Activated naive CD8-positive, alpha-beta T cell treated with anti-CD3 and anti-CD28 coated beads, Interleukin-2, amount 50 U/mL, for 16 hours (primary cell): ENCODE data around the gene STK39.

ENCODE experiments used
- DNase-seq: peaks from one replicate; pipeline ENCODE4 v3.0.0-alpha.2; 2020; ENCODE audit warnings: low read depth, low spot score

The STK39 gene

DNA sequence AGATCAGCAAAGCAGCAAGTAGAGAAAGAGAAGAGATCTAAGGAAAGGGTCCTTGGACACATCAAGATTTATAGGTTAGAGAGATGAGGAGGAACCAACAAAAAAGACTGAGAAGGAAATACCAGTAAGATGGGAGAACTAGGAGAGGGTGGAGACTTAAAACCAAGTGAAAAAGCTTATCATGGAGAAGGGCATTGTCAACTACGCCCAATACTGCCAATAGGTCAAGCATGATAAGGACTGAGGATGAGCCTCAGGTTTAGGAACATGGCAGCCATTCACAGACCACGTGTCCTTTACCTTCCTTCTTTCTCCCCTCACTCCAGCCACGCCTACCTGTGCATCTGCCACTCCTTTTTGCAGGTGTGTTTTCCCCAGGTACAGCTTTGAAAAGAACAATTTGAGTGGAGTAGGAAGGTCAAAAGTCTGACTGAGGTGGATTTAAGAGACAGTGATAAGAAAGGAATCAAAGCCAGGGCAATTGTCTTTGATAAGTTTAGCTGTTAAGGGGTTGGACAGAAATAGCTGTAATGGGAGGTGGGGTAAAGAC lies 238.7 kb downstream of the STK39 start:
- no peak for DNase-seq

- DNase-seq, result no peak
These were observed 240.9 kb downstream of the STK39 start for GRCh38 chr2:168006498-168006897.

GRCh38 chr2:168005586-168005985 lies 241.8 kb downstream of the STK39 start:
- DNase-seq, result no peak

GRCh38 chr2:168003876-168004275 lies 243.5 kb downstream of the STK39 start:
- no peak for DNase-seq

- no peak for DNase-seq
These were observed 245.3 kb downstream of the STK39 start for GRCh38 chr2:168002021-168002553.

DNA sequence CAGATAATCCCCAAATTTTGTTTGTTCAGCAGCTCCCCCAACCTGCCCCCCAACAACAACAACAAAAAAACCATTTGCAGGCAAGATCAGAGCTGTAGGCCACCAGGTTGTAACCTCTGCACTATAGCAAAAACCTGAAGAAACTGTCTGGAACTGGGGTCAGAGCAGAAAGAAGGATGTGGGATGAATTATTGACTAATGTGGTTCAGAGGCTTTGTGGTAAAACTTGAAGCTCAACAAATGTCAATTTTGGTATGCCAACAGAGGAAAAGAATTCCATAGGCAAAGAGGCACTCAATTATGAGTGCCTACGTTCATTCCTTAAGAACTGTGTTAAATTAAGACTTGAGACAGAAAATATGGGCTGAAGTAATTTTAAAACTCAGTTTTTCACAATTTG lies 255.1 kb downstream of the STK39 start:
- no peak for DNase-seq

- DNase-seq, result no peak
These were observed 257.3 kb downstream of the STK39 start for GRCh38 chr2:167990062-167990461.

DNA sequence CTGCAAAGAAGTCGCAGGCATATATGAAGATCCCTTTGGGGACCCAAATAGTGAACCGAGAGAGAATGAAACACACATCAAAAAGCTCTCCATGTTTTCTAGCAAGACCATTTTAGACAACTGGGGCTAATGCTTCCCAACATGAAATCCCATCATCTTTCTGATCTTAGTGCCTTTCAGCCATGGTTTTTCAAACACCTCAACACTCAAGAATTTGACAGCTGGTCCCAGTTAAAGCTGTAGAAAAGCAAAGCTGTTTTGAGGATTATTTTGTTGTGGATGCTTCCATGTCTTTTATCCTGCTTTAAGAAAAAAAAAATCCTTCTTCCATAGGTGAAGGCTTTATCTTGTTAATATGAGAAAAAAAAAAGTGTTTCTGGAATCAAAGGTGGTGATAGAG lies 259.1 kb downstream of the STK39 start:
- no peak for DNase-seq

DNA sequence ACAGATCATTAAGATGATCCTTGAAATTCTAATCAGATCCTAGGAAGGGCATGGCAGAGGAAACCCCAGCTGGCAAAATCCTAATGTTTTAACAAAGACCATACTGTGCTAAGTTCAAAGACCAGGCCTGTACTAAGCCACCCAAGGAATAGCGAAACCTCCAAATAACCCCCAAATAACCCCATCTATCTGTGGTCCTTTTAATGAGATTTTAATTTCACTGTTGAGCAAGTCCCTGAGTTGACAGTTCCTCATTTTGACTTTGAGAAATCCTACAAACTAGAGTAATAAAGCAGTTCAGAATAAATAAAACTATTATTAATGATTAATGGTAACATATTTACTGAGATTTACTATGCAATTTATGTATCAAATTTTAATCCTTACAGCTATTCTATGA lies 259.8 kb downstream of the STK39 start:
- no peak for DNase-seq

GRCh38 chr2:167987026-167987425 lies 260.4 kb downstream of the STK39 start:
- DNase-seq, result no peak

DNA sequence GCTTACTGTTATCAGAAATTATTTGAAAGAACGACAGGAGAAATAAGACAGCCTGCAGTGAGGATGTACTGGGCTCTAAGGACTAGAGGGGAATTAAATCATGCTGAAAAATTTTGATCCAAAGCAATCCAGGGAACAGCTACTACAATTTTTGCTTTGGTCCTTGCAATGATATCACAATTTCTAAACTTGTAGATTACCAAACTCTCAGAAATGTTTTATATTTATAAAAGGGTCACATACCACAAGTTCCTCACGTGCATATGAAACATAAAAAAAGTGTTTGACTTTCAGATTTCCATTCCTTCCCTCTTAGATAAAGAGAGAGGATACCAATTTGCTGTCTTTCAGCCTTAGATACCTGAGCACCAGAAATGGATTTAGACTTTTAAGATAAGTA lies 261.2 kb downstream of the STK39 start:
- DNase-seq, result no peak

DNA sequence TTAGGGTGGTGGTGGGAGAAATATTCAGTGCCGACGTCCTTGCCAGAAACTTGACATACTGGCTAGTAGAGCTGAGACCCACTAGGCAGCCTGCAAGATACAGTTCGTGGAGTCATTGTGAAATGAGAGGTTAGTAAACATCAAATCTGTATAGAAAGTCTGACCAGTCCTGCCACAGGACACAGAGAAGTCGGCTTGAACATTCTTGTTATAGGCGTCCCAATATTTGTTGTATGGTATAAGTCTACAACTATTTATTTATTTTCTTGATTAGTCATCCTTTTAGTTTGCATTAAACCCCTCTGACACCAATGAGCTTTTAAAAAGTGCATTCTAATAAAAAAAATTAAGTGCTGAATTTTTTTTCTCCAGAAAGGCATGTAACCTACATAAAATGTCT lies 265.4 kb downstream of the STK39 start:
- no peak for DNase-seq

- DNase-seq, result no peak
These were observed 267.0 kb downstream of the STK39 start for GRCh38 chr2:167980439-167980838.

DNA sequence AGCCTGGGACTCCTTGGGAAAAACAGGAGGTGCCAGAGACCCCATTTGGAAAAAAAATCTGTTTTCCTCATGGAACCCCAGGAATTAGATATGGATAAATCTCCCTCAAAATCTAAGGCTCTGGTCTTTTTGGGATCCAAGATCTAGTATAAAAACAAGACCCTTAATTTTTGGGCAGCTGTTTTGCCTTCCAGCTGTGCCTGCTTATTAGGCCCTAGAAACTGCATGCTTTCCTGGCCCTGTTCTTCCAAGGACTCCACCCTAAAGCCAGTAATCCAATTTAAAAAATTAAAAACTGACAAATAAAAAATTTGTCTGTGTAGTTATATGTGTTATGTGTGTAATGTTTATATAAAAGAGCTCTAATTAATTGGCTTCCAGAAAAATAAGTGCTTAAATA lies 274.6 kb downstream of the STK39 start:
- no peak for DNase-seq

DNA sequence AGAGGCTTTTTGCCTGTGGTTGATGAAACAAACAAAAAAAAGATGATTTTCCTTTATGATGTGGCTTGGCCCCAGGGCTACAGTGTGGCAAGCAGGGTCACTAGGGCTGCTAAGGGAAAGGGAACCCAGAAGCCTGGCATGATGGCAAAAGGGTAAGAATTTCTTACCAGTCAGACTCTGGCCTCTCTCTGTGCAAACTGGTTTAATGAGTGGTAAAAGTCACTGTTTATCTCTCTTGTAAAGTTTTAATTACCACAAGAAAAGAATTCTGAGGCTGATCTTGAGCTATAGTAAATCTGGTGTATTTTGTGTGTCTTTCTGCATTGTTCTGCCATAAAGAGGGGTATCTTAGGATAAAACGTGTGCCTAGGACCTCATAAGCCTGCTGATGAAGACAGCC lies 275.4 kb downstream of the STK39 start:
- DNase-seq, result no peak

GRCh38 chr2:167966937-167967913 lies 280.2 kb downstream of the STK39 start:
- DNase-seq, result no peak

DNA sequence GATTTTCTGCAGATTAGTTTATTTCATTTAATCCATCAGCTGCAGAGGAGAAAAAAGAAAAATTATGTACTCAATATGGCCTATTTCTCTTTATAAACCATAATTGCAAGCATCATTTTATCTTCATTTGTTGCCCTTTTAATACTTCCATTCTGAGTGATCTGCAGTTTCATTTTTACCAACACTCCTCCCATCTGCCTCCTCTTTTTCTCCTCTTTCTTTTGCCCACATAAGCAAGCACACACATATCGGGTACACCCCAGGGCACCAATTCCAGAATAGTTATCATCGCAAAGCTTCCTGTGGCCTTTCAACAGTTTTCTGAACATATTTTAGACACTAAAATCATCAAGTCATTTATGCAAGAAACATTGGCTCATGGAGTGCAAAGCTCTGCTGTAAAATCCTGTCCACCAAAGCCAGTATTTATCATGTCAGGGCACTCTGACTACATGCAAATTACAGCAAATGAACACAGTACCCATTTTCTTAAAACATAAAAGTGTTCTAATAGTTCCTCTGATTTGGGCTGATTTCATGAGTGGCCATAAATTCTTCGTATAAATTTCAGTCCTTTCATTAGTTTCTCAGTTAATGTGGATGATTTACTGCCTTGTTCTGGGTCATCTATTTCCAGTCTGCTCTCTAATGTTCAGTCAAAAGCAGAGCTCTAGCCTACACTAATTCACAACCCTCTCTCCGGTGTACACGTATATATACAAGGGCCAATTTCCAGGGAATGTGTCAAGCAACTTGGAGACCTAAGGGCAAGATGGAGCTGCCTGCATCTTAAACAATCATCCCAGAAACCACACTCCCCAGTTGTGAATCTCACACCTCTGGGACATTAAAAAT lies 281.3 kb downstream of the STK39 start:
- DNase-seq, result no peak

- DNase-seq, result no peak
These were observed 282.6 kb downstream of the STK39 start for GRCh38 chr2:167964650-167965413.

DNA sequence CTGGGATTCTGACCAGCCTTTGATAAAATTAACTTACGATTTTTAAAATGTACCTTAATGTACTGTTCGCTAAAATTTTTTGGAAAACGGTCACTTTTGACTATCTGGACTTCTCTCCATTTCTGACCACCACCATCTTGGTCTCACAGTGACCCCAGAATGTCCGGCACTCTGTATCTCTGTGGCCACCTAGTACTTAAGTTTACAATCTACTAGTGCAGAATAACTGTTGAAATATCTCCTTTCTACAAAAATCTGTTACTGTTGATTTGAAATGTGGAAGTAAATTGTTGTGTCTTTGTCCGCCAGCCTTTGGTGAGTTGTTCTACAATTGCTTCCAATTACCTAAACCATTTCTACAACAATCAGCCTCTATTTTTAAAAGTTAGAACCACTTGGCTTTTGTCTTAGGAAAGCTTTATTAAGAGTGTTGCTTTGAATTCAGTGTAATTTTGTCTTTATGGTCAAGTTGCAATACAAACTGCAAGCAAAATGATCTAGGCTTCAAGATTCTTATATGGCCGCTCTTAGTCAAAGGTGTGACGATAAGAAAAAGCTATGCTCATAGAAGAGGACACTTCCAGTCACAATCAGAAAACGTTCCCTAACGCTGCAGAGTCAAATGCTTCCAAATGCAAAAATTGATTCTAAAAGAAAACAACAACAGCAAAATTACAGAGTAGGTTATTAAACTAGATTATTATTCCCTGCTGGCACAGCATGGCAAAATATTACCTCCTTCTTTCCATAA lies 283.3 kb downstream of the STK39 start:
- DNase-seq, result no peak

DNA sequence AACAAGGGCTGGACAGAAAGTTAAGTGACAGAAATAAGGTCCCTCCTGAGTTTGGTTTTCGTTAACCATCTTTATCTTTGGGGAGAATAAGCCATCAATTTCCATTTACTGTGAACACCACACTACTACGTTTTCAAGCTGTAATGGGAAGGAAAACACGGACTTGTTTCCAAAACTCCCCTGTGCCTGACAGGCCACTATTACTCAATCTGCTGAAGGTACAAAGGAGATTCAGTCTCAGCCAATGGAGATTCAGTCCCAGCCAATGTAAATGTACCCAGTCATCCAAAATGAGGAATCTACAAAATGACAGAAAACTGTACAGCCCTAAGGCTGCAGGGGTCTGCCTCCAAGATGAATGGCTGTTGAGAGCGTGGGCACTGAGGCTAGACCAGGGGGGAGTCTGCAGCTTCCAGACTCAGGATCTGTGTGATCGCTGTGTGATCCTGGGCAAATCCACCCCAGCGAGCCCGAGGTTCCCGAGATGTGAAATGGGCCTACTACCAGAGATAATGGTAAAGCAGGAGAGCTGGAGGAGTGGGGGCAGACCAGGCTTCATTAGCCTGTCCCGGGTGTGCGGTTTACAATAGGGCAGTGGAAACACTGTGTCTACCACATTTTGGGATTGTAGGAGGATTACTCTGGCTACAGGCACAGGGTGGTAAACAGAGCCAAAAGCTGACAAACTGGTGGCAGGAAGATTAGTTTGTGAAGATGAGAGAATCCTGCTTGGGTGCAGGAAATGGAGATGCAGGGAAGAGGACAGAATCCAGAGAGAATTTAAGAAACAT lies 284.8 kb downstream of the STK39 start:
- DNase-seq, result no peak
